ENCODE results near the gene ZNF577.

Gene ZNF577

DNA sequence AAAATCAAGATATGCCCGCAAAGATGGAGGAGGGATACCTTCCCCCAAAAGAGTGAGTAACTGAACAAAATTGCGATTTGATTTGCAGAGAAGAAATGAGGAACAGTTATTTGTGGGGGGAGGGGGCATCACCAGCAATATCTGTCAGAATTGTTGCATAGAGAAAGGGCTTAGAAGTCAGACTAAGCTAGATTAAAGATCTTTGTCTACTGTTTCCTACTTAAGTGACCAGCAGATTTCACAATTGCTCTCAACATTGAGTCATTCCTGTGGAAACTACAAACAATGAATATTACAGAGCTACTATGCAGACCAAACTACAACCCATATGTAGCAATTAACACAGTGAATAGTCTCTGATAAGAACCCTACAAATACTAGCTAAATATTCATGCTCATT lies 65.4 kb downstream of the ZNF577 start:
- no peak overlapping the region for H3K9ac ChIP-seq (ENCODE audit: low read depth, low read length, poor library complexity, severe bottlenecking)
- H3K9me2 ChIP-seq (replicated peaks; ENCODE audit: low read depth, low read length): no peaks in the 10 kb centered on the region
- no peak overlapping the region for H3K4me2 ChIP-seq (ENCODE audit: low read depth, low read length, poor library complexity, severe bottlenecking)
- H3K79me2 ChIP-seq (ENCODE audit: insufficient read depth, low read length): no peaks in the 10 kb centered on the region
- no peaks in the 10 kb centered on the region for H3K4me1 ChIP-seq (ENCODE audit: insufficient read depth, low read length, poor library complexity, severe bottlenecking)
- H3K27me3 ChIP-seq (ENCODE audit: insufficient read depth, low read length, poor library complexity, severe bottlenecking): no peaks in the 10 kb centered on the region
- no peak for TF ChIP-seq EZH2phosphoT487 (IDR thresholded peaks at IDR 0.05; ENCODE audit: borderline replicate concordance)
- TF ChIP-seq, protein P1, sequence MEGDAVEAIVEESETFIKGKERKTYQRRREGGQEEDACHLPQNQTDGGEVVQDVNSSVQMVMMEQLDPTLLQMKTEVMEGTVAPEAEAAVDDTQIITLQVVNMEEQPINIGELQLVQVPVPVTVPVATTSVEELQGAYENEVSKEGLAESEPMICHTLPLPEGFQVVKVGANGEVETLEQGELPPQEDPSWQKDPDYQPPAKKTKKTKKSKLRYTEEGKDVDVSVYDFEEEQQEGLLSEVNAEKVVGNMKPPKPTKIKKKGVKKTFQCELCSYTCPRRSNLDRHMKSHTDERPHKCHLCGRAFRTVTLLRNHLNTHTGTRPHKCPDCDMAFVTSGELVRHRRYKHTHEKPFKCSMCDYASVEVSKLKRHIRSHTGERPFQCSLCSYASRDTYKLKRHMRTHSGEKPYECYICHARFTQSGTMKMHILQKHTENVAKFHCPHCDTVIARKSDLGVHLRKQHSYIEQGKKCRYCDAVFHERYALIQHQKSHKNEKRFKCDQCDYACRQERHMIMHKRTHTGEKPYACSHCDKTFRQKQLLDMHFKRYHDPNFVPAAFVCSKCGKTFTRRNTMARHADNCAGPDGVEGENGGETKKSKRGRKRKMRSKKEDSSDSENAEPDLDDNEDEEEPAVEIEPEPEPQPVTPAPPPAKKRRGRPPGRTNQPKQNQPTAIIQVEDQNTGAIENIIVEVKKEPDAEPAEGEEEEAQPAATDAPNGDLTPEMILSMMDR (conservative IDR thresholded peaks at IDR 0.05; ENCODE audit: low read length): no peak
- no peaks in the 10 kb centered on the region for H3F3A ChIP-seq (ENCODE audit: low read depth)
- no peaks in the 10 kb centered on the region for H3K36me3 ChIP-seq (ENCODE audit: insufficient read depth, low read length)
- no peak overlapping the region for H2AFZ ChIP-seq (ENCODE audit: low read length)
- H3K4me3 ChIP-seq (ENCODE audit: low read length, poor library complexity, severe bottlenecking): no peak overlapping the region
- H3K9me3 ChIP-seq (ENCODE audit: insufficient read depth, low read depth, low read length): no peaks in the 10 kb centered on the region; the same call in 1 of the 2 replicates
- no peaks in the 10 kb centered on the region for H4K20me1 ChIP-seq (ENCODE audit: insufficient read depth, low read length, poor library complexity, severe bottlenecking)

DNA sequence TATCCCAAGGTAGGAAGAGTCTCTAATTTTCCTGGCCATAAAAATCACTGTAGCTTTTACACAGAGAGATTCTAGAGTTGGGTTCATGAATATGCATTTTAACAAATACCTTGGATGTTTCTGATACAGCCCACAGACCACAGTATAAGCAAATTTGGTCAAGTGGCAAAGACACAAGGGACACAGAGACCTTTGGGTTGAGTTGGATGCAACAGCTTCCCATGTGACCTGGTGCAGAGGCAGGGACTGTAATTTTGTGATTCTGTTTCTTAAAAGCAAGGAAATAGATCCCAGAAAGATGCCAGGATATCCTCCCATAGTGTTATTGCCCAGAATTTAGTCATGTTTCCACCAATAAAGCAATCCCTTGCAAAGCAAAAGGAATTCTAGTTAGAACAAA lies 65.8 kb downstream of the ZNF577 start:
- no peaks in the 10 kb centered on the region for H3K36me3 ChIP-seq (ENCODE audit: insufficient read depth, low read length)
- H3K9me2 ChIP-seq (replicated peaks; ENCODE audit: low read depth, low read length): no peaks in the 10 kb centered on the region
- no peak overlapping the region for H3K9ac ChIP-seq (ENCODE audit: low read depth, low read length, poor library complexity, severe bottlenecking)
- no peak overlapping the region for H3K4me2 ChIP-seq (ENCODE audit: low read depth, low read length, poor library complexity, severe bottlenecking)
- no peaks in the 10 kb centered on the region for H3K79me2 ChIP-seq (ENCODE audit: insufficient read depth, low read length)
- no peak overlapping the region for H3K4me3 ChIP-seq (ENCODE audit: low read length, poor library complexity, severe bottlenecking)
- no peaks in the 10 kb centered on the region for H4K20me1 ChIP-seq (ENCODE audit: insufficient read depth, low read length, poor library complexity, severe bottlenecking)
- TF ChIP-seq EZH2phosphoT487 (IDR thresholded peaks at IDR 0.05; ENCODE audit: borderline replicate concordance): no peak
- TF ChIP-seq, protein P1 (conservative IDR thresholded peaks at IDR 0.05; ENCODE audit: low read length): no peak
- H3F3A ChIP-seq (ENCODE audit: low read depth): no peaks in the 10 kb centered on the region
- no peaks in the 10 kb centered on the region for H3K4me1 ChIP-seq (ENCODE audit: insufficient read depth, low read length, poor library complexity, severe bottlenecking)
- no peaks in the 10 kb centered on the region; the same call in 1 of the 2 replicates for H3K9me3 ChIP-seq (ENCODE audit: insufficient read depth, low read depth, low read length)
- H3K27me3 ChIP-seq (ENCODE audit: insufficient read depth, low read length, poor library complexity, severe bottlenecking): no peaks in the 10 kb centered on the region
- H2AFZ ChIP-seq (ENCODE audit: low read length): no peak overlapping the region

DNA sequence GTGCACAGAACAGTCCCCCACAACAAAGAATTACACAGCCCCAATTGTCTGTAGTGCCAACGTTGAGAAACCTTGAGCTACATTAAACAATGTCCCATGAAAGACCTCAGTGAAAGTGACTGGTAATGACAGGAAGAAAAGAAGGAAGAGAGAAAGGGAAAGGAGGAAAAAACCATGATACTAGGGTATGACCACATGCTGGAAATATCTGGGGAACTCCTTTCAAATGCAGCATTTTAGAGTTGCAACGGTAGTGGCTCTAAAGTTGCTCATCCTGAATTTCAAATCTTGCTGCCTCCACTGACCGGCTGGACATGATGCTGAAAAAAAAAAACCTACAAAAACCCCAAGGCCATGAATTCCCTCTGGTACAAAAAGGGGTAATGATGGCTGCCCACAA lies 66.3 kb downstream of the ZNF577 start:
- no peaks in the 10 kb centered on the region; the same call in 1 of the 2 replicates for H3K9me3 ChIP-seq (ENCODE audit: insufficient read depth, low read depth, low read length)
- H3F3A ChIP-seq (ENCODE audit: low read depth): no peaks in the 10 kb centered on the region
- no peak overlapping the region for H3K9ac ChIP-seq (ENCODE audit: low read depth, low read length, poor library complexity, severe bottlenecking)
- H4K20me1 ChIP-seq (ENCODE audit: insufficient read depth, low read length, poor library complexity, severe bottlenecking): no peaks in the 10 kb centered on the region
- H3K4me2 ChIP-seq (ENCODE audit: low read depth, low read length, poor library complexity, severe bottlenecking): no peak overlapping the region
- no peaks in the 10 kb centered on the region for H3K36me3 ChIP-seq (ENCODE audit: insufficient read depth, low read length)
- no peaks in the 10 kb centered on the region for H3K9me2 ChIP-seq (replicated peaks; ENCODE audit: low read depth, low read length)
- no peaks in the 10 kb centered on the region for H3K79me2 ChIP-seq (ENCODE audit: insufficient read depth, low read length)
- no peak overlapping the region for H3K4me3 ChIP-seq (ENCODE audit: low read length, poor library complexity, severe bottlenecking)
- TF ChIP-seq, protein P1 (conservative IDR thresholded peaks at IDR 0.05; ENCODE audit: low read length): no peak
- no peak for TF ChIP-seq EZH2phosphoT487 (IDR thresholded peaks at IDR 0.05; ENCODE audit: borderline replicate concordance)
- H2AFZ ChIP-seq (ENCODE audit: low read length): no peak overlapping the region
- no peaks in the 10 kb centered on the region for H3K27me3 ChIP-seq (ENCODE audit: insufficient read depth, low read length, poor library complexity, severe bottlenecking)
- no peaks in the 10 kb centered on the region for H3K4me1 ChIP-seq (ENCODE audit: insufficient read depth, low read length, poor library complexity, severe bottlenecking)
